Activated CD8-positive, alpha-beta T cell treated with anti-CD3 and anti-CD28 coated beads, Interleukin-2, amount 10 ng/mL, durations not matched to agents 7 days and 5 days (primary cell): ENCODE data around the gene MAF. TPM values are rescaled to one million over a fixed set of nuclear protein-coding genes. Genes with fewer than 3 reads are reported as not detected.

Experiments
- ATAC-seq: fragments of 150-1000 bp; cut with Tn5 transposase; one replicate; pipeline ENCODE4 v1.10.0; 2021; ENCODE audit warnings: moderate library complexity
- CTCF ChIA-PET: fragments of 350-600 bp; sonication (Branson Sonifier 250); formaldehyde crosslinking; loops from one replicate; lab custom pipeline; 2021; ENCODE audit warnings: antibody characterized with exemption; lab: Charles Lee
- POLR2A ChIA-PET: fragments of 350-600 bp; sonication (Branson Sonifier 250); formaldehyde crosslinking; loops from one replicate; lab custom pipeline; 2021; ENCODE audit warnings: antibody characterized with exemption; lab: Charles Lee
- DNase-seq: peaks from one replicate; pipeline ENCODE4 v3.0.0-alpha.2; 2020
- H3K27ac Mint-ChIP-seq: one replicate; pipeline ENCODE4 v1.8.0; 2021; ENCODE audit warnings: mild to moderate bottlenecking, mixed read lengths
- H3K27me3 Mint-ChIP-seq: one replicate; pipeline ENCODE4 v1.8.0; 2021; ENCODE audit warnings: low read depth, mixed read lengths
- H3K36me3 Mint-ChIP-seq: one replicate; pipeline ENCODE4 v1.8.0; 2021; ENCODE audit warnings: low read depth, mixed read lengths
- H3K4me1 Mint-ChIP-seq: one replicate; pipeline ENCODE4 v1.8.0; 2021; ENCODE audit warnings: low read depth, mixed read lengths
- H3K4me3 Mint-ChIP-seq: one replicate; pipeline ENCODE4 v1.8.0; 2021; ENCODE audit warnings: mild to moderate bottlenecking, mixed read lengths
- H3K9me3 Mint-ChIP-seq: one replicate; pipeline ENCODE4 v1.8.0; 2022; ENCODE audit warnings: mixed read lengths; ENCODE audit not compliant: insufficient read depth
- total RNA-seq, 2 experiments: library from RNA; stranded (reverse); gene quantifications; one replicate each; pipeline ENCODE4 v1.2.3, GENCODE V29; 2021

MAF gene
- total RNA-seq, 2 experiments from 2014 or later, result 4.3 to 4.6 TPM

DNA sequence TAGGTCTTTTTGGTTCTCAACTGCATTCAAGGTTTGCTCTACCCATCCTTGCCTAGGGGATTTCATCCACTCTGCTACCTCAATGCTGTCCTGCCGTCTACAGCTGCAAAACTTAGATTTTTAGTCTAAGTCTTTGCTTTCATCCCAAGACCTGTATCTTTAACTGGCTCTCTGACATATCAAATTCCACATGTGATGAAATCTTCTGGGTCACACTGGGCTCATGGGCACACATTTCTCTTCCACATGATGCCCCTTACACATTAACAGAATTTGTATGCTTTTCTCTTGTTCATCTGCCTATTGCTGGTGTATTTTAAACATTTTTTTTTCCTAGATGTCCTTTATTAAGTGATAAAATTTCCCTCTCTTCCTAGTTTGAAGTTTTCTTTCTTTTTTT is 39.6 kb downstream of the MAF start:
- H3K27ac Mint-ChIP-seq, result no peak overlapping the region
- peaks cover 8% of the 10 kb centered on the region for H3K27me3 Mint-ChIP-seq
- no peak for DNase-seq
- no peaks in the 10 kb centered on the region for H3K4me1 Mint-ChIP-seq
- ATAC-seq, result no peak
- ChIA-PET CTCF (no interaction called here), POLR2A (no interaction called here)
- H3K36me3 Mint-ChIP-seq, result no peaks in the 10 kb centered on the region
- no peak overlapping the region for H3K4me3 Mint-ChIP-seq
- no peaks in the 10 kb centered on the region for H3K9me3 Mint-ChIP-seq

DNA sequence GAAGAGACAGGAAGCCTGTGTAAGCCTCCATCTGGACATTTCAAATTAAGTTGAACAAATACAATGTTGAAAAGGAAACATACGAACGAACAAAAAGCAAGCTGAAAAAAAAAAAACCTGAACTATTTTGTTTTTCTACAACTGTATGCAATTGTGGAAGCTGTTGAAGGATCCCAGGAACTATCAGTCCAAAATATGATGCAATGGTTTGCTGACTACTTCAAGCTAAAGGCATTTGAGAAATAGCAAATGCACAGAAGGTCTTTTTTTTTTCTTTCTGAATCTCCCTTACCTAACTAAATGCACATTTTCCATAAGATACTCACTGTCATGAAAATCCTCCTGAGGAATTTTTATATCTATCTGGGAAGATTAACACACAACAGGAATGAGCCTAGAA is 40.2 kb downstream of the MAF start:
- ChIA-PET CTCF (no interaction called here), POLR2A (no interaction called here)
- H3K27ac Mint-ChIP-seq, result no peak overlapping the region
- H3K4me3 Mint-ChIP-seq, result no peak overlapping the region
- no peaks in the 10 kb centered on the region for H3K4me1 Mint-ChIP-seq
- DNase-seq, result no peak
- no peak for ATAC-seq
- H3K27me3 Mint-ChIP-seq, result peaks cover 8% of the 10 kb centered on the region
- H3K9me3 Mint-ChIP-seq, result no peaks in the 10 kb centered on the region
- no peaks in the 10 kb centered on the region for H3K36me3 Mint-ChIP-seq

DNA sequence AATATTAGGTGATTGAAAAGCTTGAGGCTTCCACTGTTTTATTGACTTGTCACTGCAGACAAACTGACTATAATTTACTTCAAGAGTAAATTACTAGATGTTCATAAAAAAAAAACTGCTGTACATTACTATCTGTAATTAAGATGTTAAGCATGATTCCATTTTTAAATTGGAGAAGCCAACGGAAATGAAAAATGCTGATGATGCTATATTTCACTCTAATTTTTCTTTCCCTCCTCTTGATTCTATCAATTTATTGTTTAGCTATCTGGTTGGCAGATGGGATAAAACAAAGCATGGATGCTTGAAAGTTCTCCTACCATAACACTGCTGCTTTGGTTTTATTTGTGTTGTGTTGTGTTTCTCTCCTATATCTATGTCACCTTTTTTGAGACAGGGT is 41.0 kb downstream of the MAF start:
- CTCF ChIA-PET, result no interaction called here
- ATAC-seq (no peak), DNase-seq (no peak)
- no peaks in the 10 kb centered on the region for H3K9me3 Mint-ChIP-seq
- H3K27me3 Mint-ChIP-seq, result peaks cover 8% of the 10 kb centered on the region
- no peaks in the 10 kb centered on the region for H3K36me3 Mint-ChIP-seq
- H3K4me3 Mint-ChIP-seq, result no peak overlapping the region
- no peaks in the 10 kb centered on the region for H3K4me1 Mint-ChIP-seq
- no peak overlapping the region for H3K27ac Mint-ChIP-seq
- POLR2A ChIA-PET, result no interaction called here

DNA sequence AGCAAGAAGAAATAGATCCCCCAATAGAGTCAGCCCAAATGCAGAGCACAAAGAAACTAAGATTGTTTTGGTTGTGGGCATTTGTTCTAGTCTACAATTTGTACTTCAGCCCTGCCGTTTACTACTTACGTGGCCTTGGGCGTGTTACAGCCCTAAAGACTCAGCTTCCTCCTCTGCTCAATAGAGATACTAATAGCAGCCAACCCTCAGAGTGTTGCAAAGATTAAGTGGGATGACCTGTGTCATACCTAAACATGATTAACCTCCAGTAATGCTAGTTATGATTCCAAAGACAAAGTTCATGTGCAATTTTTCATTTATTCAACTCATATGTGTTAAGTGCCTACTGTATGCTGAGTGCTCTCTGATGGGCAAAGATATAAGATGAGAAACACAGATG is 43.1 kb downstream of the MAF start:
- POLR2A ChIA-PET, result no interaction called here
- Mint-ChIP-seq H3K27me3 (peaks cover 3% of the 10 kb centered on the region), H3K36me3 (no peaks in the 10 kb centered on the region), H3K4me1 (no peaks in the 10 kb centered on the region), H3K27ac (no peak overlapping the region), H3K4me3 (no peak overlapping the region), H3K9me3 (no peaks in the 10 kb centered on the region)
- DNase-seq (no peak), ATAC-seq (no peak)
- CTCF ChIA-PET, result no interaction called here

DNA sequence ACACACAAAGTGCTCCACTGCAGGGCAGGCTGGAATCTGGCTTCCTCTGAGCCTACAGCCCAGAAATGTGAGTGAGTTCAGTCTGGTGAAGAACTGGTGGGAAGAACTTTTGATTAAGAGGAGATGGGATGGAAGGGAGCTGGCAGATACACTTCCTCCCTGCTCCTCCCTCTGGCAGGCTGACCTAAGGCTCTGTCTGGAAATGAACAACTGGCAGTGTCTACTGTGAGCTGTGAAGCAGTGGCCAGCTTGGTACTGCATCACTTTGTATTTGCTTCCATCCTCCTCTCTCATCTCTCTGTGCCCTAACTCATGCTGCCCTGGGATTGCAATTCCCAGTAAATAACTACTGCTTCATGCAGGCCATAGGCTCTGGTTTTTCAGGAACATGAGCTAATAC is 45.6 kb downstream of the MAF start:
- CTCF ChIA-PET, result no interaction called here
- H3K4me1 Mint-ChIP-seq, result no peaks in the 10 kb centered on the region
- H3K4me3 Mint-ChIP-seq, result no peak overlapping the region
- no peak overlapping the region for H3K27ac Mint-ChIP-seq
- no peak for ATAC-seq
- POLR2A ChIA-PET, result no interaction called here
- H3K27me3 Mint-ChIP-seq, result peaks cover 3% of the 10 kb centered on the region
- DNase-seq, result no peak
- no peaks in the 10 kb centered on the region for H3K9me3 Mint-ChIP-seq
- no peaks in the 10 kb centered on the region for H3K36me3 Mint-ChIP-seq

DNA sequence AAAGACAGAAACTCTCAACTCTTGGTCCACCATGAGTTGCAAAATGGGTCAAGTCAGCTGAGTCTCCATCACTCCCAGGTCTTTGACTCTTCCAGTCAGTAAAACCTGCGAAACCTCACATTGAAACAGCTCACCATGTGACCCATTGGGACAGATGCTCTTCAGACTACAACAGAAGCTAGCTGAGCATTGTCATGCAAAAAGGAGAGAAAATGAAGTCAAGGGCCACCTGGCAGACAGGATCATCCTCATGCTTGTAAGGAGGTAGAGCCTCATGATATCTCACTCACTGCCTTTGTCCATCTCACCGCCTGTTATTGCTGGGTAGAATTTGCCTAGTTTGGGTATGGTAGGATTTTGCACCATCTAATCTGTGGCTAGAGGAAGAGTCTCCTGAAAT is 50.2 kb downstream of the MAF start:
- Mint-ChIP-seq H3K27ac (no peak overlapping the region), H3K27me3 (peaks cover 16% of the 10 kb centered on the region), H3K9me3 (no peaks in the 10 kb centered on the region), H3K36me3 (no peaks in the 10 kb centered on the region), H3K4me3 (no peak overlapping the region), H3K4me1 (no peaks in the 10 kb centered on the region)
- DNase-seq (no peak), ATAC-seq (no peak)
- ChIA-PET CTCF (no interaction called here), POLR2A (no interaction called here)

DNA sequence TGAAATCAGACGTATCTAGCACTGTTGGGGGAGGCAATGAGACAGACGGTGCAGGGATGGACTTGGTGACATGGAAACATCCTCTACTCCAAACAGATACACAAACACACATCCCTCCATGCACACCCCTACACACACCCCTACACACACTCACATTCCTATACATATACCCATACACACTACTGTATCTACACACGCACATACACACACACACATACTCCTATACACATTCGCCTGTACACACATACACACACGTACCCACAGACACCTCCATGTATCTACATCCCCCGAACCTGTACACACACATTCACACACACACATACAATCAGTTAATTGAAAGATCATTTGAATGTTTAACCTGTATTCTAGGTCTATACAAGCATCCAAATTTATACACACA is 53.5 kb downstream of the MAF start:
- no peak for ATAC-seq
- POLR2A ChIA-PET, result no interaction called here
- no peaks in the 10 kb centered on the region for H3K36me3 Mint-ChIP-seq

More for the DNA sequence above, 53.5 kb downstream of the MAF start:
- no peak overlapping the region for H3K4me3 Mint-ChIP-seq
- no peaks in the 10 kb centered on the region for H3K9me3 Mint-ChIP-seq
- H3K27ac Mint-ChIP-seq, result no peak overlapping the region
- CTCF ChIA-PET, result no interaction called here
- no peak for DNase-seq
- peaks cover 16% of the 10 kb centered on the region for H3K27me3 Mint-ChIP-seq
- H3K4me1 Mint-ChIP-seq, result no peaks in the 10 kb centered on the region
